Sigmoid colon (tissue), 7 donors: Measurements from ENCODE around the gene SRSF7. TPM values are rescaled to one million over a fixed set of nuclear protein-coding genes. Genes with fewer than 3 reads are reported as not detected.

Source experiments
- DNase-seq: peaks from one replicate; pipeline ENCODE4 v3.0.0-alpha.2; 2019
- H3K27ac ChIP-seq, 4 donors: fragments of 200-600 bp; sonication (generic); one replicate each; pipeline ENCODE4 v1.5.1; 2016 to 2019; ENCODE audit warnings: mild to moderate bottlenecking in 1 of 4
- H3K27me3 ChIP-seq, 3 donors: fragments of 200-600 bp; sonication (generic); one replicate each; pipeline ENCODE4 v1.5.1; 2019; ENCODE audit warnings: mild to moderate bottlenecking in 1 of 3
- H3K36me3 ChIP-seq, 4 donors: fragments of 200-600 bp; sonication (generic); one replicate each; pipeline ENCODE4 v1.5.1; 2016 to 2019
- H3K4me1 ChIP-seq, 4 donors: fragments of 200-600 bp; sonication (generic); one replicate each; pipeline ENCODE4 v1.5.1; 2017 to 2019
- H3K4me3 ChIP-seq, 4 donors: fragments of 200-600 bp; sonication (generic); one replicate each; pipeline ENCODE4 v1.5.1; 2017 to 2019; ENCODE audit warnings: mild to moderate bottlenecking in 2 of 4, moderate library complexity in 1 of 4
- H3K9me3 ChIP-seq, 4 donors: fragments of 200-600 bp in 3 of 4; sonication (generic) in 3 of 4; one replicate each; pipeline versions ENCODE4 v1.5.1 to v1.6.1; 2013 to 2019
- CTCF ChIP-seq, 4 experiments: fragments of 450-650 bp in 3 of 4; fragments of 200-600 bp in 1 of 4; IDR thresholded peaks; one replicate each; pipeline ENCODE4 v1.5.1; 2016 to 2019; ENCODE audit warnings: antibody characterized with exemption in 4 of 4, mild to moderate bottlenecking in 3 of 4, moderate library complexity in 2 of 4
- EP300 ChIP-seq, 4 donors: sonication (generic); formaldehyde crosslinking; IDR thresholded peaks; one replicate each; pipeline ENCODE4 v1.6.1; 2017; ENCODE audit warnings: antibody characterized with exemption in 4 of 4
- POLR2A ChIP-seq, 2 donors: fragments of 450-650 bp; IDR thresholded peaks; one replicate each; pipeline ENCODE4 v1.6.1; 2016; ENCODE audit warnings: antibody characterized with exemption in 2 of 2, mild to moderate bottlenecking in 2 of 2, moderate library complexity in 2 of 2
- POLR2AphosphoS5 ChIP-seq, 4 donors: sonication (generic); formaldehyde crosslinking; IDR thresholded peaks; one replicate each; pipeline ENCODE4 v1.6.1; 2017; ENCODE audit warnings: antibody characterized with exemption in 4 of 4
- WGBS, 2 donors: extraction: QIAGEN DNeasy Blood & Tissue Kit; methylation state at CpG; one replicate each; pipeline ENCODE4 v1.1.7; 2013; 5-methylcytosine and 5-hydroxymethylcytosine counted together
- intact Hi-C: fragments of 100-400 bp; cut with DNase I; formaldehyde crosslinking; loops from one replicate; pipeline ENCODE4 v1.15.1; 2023
- polyA plus RNA-seq, 3 donors: library from polyadenylated mRNA; stranded (reverse); fragments of 200-250 nt; gene quantifications; one replicate each; pipeline ENCODE4 v1.2.3, GENCODE V29; 2013
- total RNA-seq, 4 donors: library from RNA; depleted of rRNA; stranded (reverse); fragments of >200 nt; gene quantifications; one replicate each; pipeline ENCODE4 v1.1.0, GENCODE V29; 2016
- donor health status: healthy with polysubstance abuse.
- donor health status: Bipolar disorder and iron deficiency.
- donor health status: healthy.

The SRSF7 gene
- total and polyA plus RNA-seq, 7 donors = 55.9 to 146 (median 83.8) TPM

GRCh38 chr2:38751596-38752410 lies 642 bp upstream of the SRSF7 start:
- DNase-seq = no peak
- H3K9me3 ChIP-seq = no peaks in the 10 kb centered on the region
- no peaks in the 10 kb centered on the region for H3K27me3 ChIP-seq
- H3K4me3 ChIP-seq = peak overlapping the region; percentile 69 to 97 (median 84)
- WGBS, 2 donors = 33 to 45% methylated on average over 18 of the region's 18 CpGs
- peaks cover 22 to 29% (median 23%) of the 10 kb centered on the region in 4 donors for H3K36me3 ChIP-seq
- H3K27ac ChIP-seq = peak overlapping the region; percentile 92 to 99 (median 97)
- H3K4me1 ChIP-seq = peaks cover 0 to 39% (median 33%) of the 10 kb centered on the region in 4 donors
- TF ChIP-seq POLR2AphosphoS5 (IDR thresholded peaks at IDR 0.05) (no peak), CTCF (IDR thresholded peaks at IDR 0.05) (no peak), POLR2A (IDR thresholded peaks at IDR 0.05) (no peak), EP300 (IDR thresholded peaks at IDR 0.05) (no peak)
- intact Hi-C loops = loop anchor here (2.0 kb wide), 2 partner anchors 27 to 149 kb away; partner anchors contain the start of genes GEMIN6 and HNRNPLL

GRCh38 chr2:38750011-38750890 lies 910 bp downstream of the SRSF7 start:
- peaks cover 31 to 45% (median 37%) of the 10 kb centered on the region in 4 donors for H3K36me3 ChIP-seq
- H3K9me3 ChIP-seq = no peaks in the 10 kb centered on the region
- intact Hi-C loops = loop anchor here (2.0 kb wide), 2 partner anchors 29 to 147 kb away; partner anchors contain the start of genes GEMIN6 and HNRNPLL
- peak overlapping the region; percentile 69 to 97 (median 84) for H3K4me3 ChIP-seq
- DNase-seq = peak; percentile 81
- peak; percentile 36 to 88 (median 76) for TF ChIP-seq POLR2AphosphoS5 (IDR thresholded peaks at IDR 0.05)
- TF ChIP-seq POLR2A (IDR thresholded peaks at IDR 0.05) = peak; percentile 36 to 52
- no peak for TF ChIP-seq CTCF (IDR thresholded peaks at IDR 0.05)
- peak overlapping the region; percentile 92 to 99 (median 97) for H3K27ac ChIP-seq
- 0 to 1% methylated on average over 59 of the region's 59 CpGs for WGBS, 2 donors
- H3K4me1 ChIP-seq = peaks cover 0 to 51% (median 47%) of the 10 kb centered on the region in 4 donors
- no peaks in the 10 kb centered on the region for H3K27me3 ChIP-seq

GRCh38 chr2:38748943-38749804 lies 2.0 kb downstream of the SRSF7 start:
- H3K36me3 ChIP-seq = peaks cover 37 to 56% (median 47%) of the 10 kb centered on the region in 4 donors
- WGBS, 2 donors = 50 to 56% methylated on average over 26 of the region's 26 CpGs
- H3K27me3 ChIP-seq = no peaks in the 10 kb centered on the region
- H3K27ac ChIP-seq = peak overlapping the region; percentile 92 to 99 (median 97)
- peaks cover 0 to 62% (median 54%) of the 10 kb centered on the region in 4 donors for H3K4me1 ChIP-seq
- intact Hi-C loops = loop anchor here (5.0 kb wide), 1 partner anchor 432 kb away; no protein-coding TSS in a partner anchor
- no peaks in the 10 kb centered on the region for H3K9me3 ChIP-seq
- no peak for DNase-seq
- no peak for TF ChIP-seq CTCF (IDR thresholded peaks at IDR 0.05)
- TF ChIP-seq POLR2A (IDR thresholded peaks at IDR 0.05) = no peak
- no peak for TF ChIP-seq EP300 (IDR thresholded peaks at IDR 0.05)
- TF ChIP-seq POLR2AphosphoS5 (IDR thresholded peaks at IDR 0.05) = no peak
- peak overlapping the region; percentile 69 to 97 (median 84) for H3K4me3 ChIP-seq

- TF ChIP-seq POLR2A (IDR thresholded peaks at IDR 0.05) = no peak
- TF ChIP-seq EP300 (IDR thresholded peaks at IDR 0.05) = no peak
- no peak for TF ChIP-seq CTCF (IDR thresholded peaks at IDR 0.05)
- Histone ChIP-seq H3K9me3 (no peaks in the 10 kb centered on the region), H3K4me3 (no peak overlapping the region), H3K27ac (peak overlapping the region in 2 of 4 donors; percentile 36 to 96), H3K4me1 (peaks cover 0 to 69% (median 61%) of the 10 kb centered on the region in 4 donors), H3K36me3 (peaks cover 39 to 63% (median 47%) of the 10 kb centered on the region in 4 donors), H3K27me3 (no peaks in the 10 kb centered on the region)
- DNase-seq = no peak
- intact Hi-C loops = loop anchor here (5.0 kb wide), 1 partner anchor 431 kb away; no protein-coding TSS in a partner anchor
- 81 to 91% methylated on average over 9 of the region's 9 CpGs for WGBS, 2 donors
These were observed 2.8 kb downstream of the SRSF7 start for GRCh38 chr2:38748391-38748790.
